H54 (cell line): ENCODE measurements around the gene CPPED1.

Experiments used
- DNase-seq: peaks from one replicate; pipeline ENCODE4 v3.0.0; 2011; ENCODE audit warnings: low spot score, mixed read lengths; ENCODE audit not compliant: insufficient read length
- FAIRE-seq: peaks from 3 replicates; lab custom pipeline; 2011; peaks lifted over from hg19 to GRCh38; lab: Jason Lieb, UNC
- POLR2A ChIP-seq: IDR thresholded peaks from 2 replicates; pipeline ENCODE4 v1.6.1; 2011; ENCODE audit warnings: low read depth, mild to moderate bottlenecking, low read length

CPPED1 gene

GRCh38 chr16:12609937-12610699 lies 193.6 kb downstream of the CPPED1 start:
- TF ChIP-seq POLR2A, result no peak
- no peak for FAIRE-seq
- DNase-seq, result no peak
